ENCODE data around the gene VSIG4.

The VSIG4 gene

GRCh38 chrX:66023385-66024091 lies 16.3 kb downstream of the VSIG4 start:
- no peak for DNase-seq (ENCODE audit: low read depth)

DNA sequence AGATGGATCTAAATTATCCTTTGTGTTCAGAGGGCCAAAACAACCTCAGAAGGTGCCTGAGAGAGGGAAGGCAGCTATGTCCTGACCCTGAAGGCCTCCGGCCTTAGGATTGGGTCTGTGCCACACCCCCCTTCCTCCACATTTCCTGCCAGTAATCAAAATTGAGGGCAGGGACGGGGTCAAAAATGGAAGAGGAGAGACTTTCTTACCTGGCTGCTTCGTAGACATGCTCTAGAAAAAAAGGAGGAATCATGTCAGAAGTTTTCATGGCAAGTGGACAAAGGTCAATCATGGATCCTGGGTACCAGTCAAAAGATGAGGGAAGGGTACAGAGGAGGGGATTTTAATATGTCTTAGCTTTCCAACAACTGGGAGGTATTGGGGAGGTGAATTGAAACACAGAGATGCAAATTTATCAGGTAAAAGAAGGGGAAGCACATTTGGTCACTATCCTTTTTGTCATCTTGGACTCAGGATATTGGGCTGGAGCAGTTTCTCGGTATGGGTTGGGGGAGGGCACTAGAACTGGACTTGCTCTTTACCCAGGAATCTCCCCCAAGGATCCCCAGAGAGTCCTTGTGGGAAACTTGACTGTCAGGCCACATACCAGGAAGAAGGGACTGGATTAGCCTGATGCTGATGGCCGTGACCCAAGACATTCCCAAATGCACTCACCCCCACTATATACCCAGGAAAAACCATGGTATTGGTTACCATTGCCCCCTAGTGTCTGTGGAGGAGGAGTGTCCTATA lies 17.1 kb downstream of the VSIG4 start:
- DNase-seq (ENCODE audit: low read depth) = no peak

DNA sequence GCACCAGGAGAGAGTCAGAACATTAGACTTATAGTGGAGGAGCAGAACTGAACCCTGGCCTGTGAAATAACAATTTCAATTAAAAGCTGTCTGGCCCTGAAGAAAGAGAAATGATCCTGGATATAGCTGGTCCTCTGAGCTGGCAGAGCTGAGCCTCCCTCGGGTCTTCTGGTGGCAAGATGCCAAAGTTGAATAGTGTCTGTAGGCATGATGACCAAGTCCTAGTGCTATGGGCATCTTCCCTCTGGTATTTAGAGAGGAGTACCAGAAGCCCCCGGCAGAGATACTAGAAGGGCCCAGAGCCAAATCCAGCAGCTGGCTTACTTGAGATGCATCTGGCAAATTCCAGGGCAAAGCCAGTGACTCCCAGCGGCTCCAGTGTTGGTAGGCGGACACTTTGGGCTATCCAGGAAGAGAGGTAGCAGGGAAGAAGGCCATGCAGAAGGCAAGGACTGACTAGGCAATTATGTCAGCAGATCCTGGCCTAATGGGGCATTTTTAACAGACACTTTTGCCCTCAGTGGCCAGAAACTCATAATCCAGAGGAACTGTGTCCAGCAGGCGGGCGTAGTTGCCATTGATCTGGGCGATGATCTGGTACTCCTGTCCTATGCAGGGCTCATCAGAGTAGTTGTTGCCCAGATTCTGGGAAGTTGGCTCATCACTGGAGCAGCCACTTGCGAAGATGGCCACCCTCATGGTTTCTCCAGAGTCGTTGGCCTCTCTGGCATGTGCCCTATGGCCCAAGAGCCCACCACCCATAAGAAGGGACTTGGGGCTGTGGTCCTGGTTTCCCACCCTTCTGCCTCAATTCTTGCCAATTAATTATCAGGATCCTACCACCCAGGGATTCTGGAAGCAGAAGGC lies 17.9 kb downstream of the VSIG4 start:
- no peak for DNase-seq (ENCODE audit: low read depth)

GRCh38 chrX:66021401-66021764 lies 18.5 kb downstream of the VSIG4 start:
- DNase-seq (ENCODE audit: low read depth) = no peak

DNA sequence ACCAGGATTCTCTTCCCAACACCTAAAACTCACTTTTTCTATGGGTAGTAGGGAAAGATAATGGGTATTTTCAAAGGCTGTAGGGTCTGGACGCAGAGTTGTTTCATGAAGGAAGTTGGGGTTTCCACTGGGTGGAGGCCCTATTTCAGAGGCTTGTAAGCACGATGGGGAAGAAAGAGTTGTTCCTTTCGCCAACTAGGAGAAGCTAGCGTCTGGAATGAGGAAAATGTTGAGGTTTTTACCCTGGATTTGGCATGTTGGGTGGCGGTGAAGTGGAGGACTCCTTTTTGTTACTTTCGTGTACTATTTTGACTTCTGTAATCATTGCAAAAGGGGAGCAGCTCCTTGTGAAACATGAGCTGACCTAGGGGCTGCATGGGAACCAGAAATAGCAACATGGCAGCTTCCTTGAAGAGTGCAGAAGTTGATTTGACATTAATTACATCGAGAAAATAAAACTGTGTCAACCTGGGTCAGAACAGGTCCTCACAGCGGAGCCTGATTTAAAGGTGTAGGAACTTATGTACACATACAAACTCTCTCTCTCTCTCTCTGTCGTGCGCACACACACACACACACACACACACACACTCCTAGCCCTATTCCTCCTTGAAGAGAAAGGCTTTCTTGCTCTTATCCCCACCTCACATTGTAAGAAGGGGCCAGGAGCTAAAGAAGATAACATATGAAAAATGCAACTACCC lies 19.1 kb downstream of the VSIG4 start:
- DNase-seq (ENCODE audit: low read depth) = no peak

DNA sequence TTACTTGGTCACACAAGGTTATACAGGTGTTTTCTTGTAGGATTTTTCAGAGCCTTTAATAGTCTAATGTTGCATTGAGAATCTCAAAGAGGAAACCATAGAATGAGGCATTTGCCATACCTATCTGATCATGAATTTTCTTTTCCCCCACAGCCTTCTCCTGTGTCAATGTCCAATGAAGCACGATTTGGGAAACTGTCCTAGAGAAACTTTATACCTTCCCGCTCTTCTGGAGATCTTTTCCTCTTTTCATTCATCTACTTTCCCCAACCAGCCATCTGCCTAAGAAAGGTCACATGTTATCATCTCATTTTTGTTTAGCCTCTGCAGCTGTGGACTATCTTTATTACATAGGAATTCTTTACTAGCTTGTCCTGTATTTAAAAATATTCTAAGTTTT lies 19.9 kb downstream of the VSIG4 start:
- DNase-seq (ENCODE audit: low read depth) = no peak

- DNase-seq (ENCODE audit: low read depth) = no peak
Observed at GRCh38 chrX:66019310-66019652, 20.6 kb downstream of the VSIG4 start.

GRCh38 chrX:66018585-66019309 lies 21.1 kb downstream of the VSIG4 start:
- no peak for DNase-seq (ENCODE audit: low read depth)

- DNase-seq (ENCODE audit: low read depth) = no peak
Observed at GRCh38 chrX:66017659-66018170, 22.2 kb downstream of the VSIG4 start.

- no peak for DNase-seq (ENCODE audit: low read depth)
Observed at GRCh38 chrX:66016905-66017658, 22.8 kb downstream of the VSIG4 start.

GRCh38 chrX:66015900-66016689 lies 23.8 kb downstream of the VSIG4 start:
- DNase-seq (ENCODE audit: low read depth) = no peak

GRCh38 chrX:66015152-66015831 lies 24.6 kb downstream of the VSIG4 start:
- no peak for DNase-seq (ENCODE audit: low read depth)

DNA sequence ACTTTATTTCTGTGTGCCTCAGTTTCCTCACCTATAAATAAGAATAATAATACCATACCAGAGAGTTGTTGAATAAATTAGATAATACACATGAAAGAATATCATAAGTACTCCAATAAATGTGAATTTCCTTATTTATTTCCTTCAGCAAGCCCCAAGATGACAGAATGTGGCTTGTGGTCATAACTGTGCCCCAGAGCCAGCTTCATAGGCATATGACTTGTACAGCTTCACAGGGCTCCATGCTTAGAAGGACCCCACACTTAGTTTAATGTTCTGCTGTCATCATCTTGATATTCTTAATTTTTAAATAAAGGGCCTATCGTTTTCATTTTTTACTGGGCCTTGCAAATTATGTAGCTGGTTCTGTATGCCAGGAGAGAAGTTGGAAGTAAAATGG lies 25.3 kb downstream of the VSIG4 start:
- DNase-seq (ENCODE audit: low read depth) = no peak

DNA sequence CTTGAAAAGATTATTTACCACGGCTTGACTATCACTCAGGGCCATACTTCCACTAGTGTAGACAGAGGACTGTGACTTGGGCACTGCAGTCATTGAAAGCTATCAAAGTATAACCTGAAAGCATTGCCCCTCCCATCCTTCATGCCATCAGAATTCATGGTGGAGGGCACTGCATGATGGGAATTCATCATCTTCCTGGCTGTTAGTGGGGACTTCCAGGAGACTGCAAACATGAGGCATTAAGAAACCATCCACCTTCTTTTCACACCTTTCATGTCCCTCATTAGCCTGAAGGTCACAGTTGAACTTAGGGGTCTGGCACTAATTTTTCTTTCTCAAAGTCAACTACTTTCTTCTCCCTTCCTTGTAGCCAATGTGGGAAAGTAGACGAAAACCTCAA lies 25.8 kb downstream of the VSIG4 start:
- no peak for DNase-seq (ENCODE audit: low read depth)

DNA sequence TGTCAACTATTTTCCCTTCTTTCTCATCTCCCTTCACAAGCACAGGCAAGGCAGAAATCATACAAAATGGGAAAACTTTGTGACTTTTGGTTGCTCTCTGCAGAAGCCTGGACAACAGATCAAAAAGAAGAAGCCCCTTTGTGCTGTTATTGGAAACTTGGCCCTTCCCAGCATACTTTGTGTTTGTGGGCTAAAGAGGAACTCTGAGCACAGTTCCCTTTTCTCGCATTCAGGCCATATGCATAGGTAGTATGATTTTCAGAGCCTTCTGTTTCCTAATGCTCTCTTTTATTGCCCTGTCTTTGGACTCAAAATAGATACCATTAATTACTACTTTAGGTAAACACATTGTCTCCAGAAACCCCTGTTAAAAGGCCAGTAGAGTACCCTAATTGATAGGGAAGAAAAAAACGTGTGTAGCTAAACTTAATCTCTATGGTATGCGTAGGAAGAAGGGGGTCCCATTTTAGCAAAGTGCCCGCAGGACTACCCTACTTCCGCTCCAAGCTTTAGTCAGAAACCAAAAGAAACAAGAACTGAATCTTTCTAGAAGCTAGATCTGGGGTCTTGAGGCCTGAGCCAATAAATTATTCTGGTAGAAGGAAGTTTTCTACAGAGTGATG lies 26.6 kb downstream of the VSIG4 start:
- DNase-seq (ENCODE audit: low read depth) = no peak

DNA sequence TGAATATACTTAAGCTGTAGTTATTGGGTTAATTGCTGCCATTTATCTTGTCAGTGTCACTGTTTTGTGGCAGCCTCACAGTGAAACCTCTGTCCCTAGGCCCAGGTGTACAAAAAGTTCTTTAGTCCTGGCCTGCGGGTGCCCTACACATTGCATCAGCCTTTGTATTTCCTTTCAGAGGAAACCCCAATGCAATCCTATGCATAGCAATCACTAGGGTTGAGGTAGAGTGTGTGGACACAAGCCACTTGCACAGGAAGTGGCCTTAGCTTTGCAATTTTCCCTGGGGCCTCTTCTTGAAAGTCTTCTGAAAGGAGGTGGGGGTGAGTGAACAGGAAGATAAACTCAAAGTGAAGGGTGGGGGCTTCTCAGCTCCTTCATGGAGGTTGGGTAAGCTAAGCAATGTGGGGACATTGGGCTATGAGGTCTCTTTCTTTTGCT lies 27.8 kb downstream of the VSIG4 start:
- no peak for DNase-seq (ENCODE audit: low read depth)

GRCh38 chrX:66009231-66009845 lies 30.5 kb downstream of the VSIG4 start:
- no peak for DNase-seq (ENCODE audit: low read depth)

- DNase-seq (ENCODE audit: low read depth) = no peak
Observed at GRCh38 chrX:66008328-66008970, 31.4 kb downstream of the VSIG4 start.
